Lung (tissue), 13 donors: Measurements from ENCODE around the gene RNF151. TPM values are rescaled to one million over a fixed set of nuclear protein-coding genes. Genes with fewer than 3 reads are reported as not detected.
A peak's percentile ranks its signal among the peaks of the same experiment; 100 is the strongest.

Experiments
- ATAC-seq: fragments of 200-7000 bp; cut with Tn5 transposase; one replicate; pipeline ENCODE4 v1.9.1; 2020; ENCODE audit warnings: moderate number of reproducible peaks; ENCODE audit not compliant: insufficient read depth, low FRiP score
- DNase-seq, 3 donors: peaks; one replicate each; pipeline ENCODE4 v3.0.0-alpha.2; 2013 to 2017
- H3K27ac ChIP-seq, 2 donors: one replicate each; pipeline ENCODE4 v1.5.1; 2013; ENCODE audit warnings: mild to moderate bottlenecking in 2 of 2, moderate library complexity in 2 of 2, control low read depth in 1 of 2, inconsistent platforms in 1 of 2, low read depth in 1 of 2, low read length in 1 of 2
- H3K27me3 ChIP-seq, 3 donors: one replicate each; pipeline ENCODE4 v1.5.1; 2013; ENCODE audit warnings: low read length in 2 of 3; ENCODE audit not compliant: control insufficient read depth in 3 of 3, insufficient read depth in 3 of 3
- H3K36me3 ChIP-seq, 4 donors: one replicate each; pipeline ENCODE4 v1.5.1; 2013; ENCODE audit warnings: low read length in 4 of 4, mild to moderate bottlenecking in 1 of 4, moderate library complexity in 1 of 4; ENCODE audit not compliant: control insufficient read depth in 4 of 4, insufficient read depth in 4 of 4
- H3K4me1 ChIP-seq, 5 donors: one replicate each; pipeline ENCODE4 v1.5.1; 2013; ENCODE audit warnings: low read length in 5 of 5, mild to moderate bottlenecking in 2 of 5, moderate library complexity in 1 of 5; ENCODE audit not compliant: control insufficient read depth in 5 of 5, insufficient read depth in 5 of 5
- H3K4me3 ChIP-seq: one replicate; pipeline ENCODE4 v1.5.1; 2013; ENCODE audit warnings: mild to moderate bottlenecking, control low read depth, moderate library complexity
- H3K9ac ChIP-seq, 2 donors: one replicate each; pipeline ENCODE4 v1.5.1; 2013; ENCODE audit warnings: low read length in 2 of 2, control low read depth in 1 of 2; ENCODE audit not compliant: insufficient read depth in 1 of 2
- H3K9me3 ChIP-seq, 4 donors: one replicate each; pipeline ENCODE4 v1.5.1; 2013; ENCODE audit warnings: low read length in 3 of 4, mild to moderate bottlenecking in 1 of 4, moderate library complexity in 1 of 4; ENCODE audit not compliant: control insufficient read depth in 4 of 4, insufficient read depth in 3 of 4
- whole genome bisulfite sequencing, 2 donors: extraction: QIAGEN DNeasy Blood & Tissue Kit; methylation state at CpG; one replicate each; pipeline ENCODE4 v1.1.7; 2013; 5-methylcytosine and 5-hydroxymethylcytosine counted together
- polyA plus RNA-seq, 2 donors: library from polyadenylated mRNA; stranded (reverse); fragments of 200-250 nt; gene quantifications; one replicate each; pipeline ENCODE4 v1.2.1, GENCODE V29; 2013
- small RNA-seq: library from RNA; depleted of rRNA; stranded (forward); fragments of <200 nt; gene quantifications from one replicate; pipeline ENCODE3, GENCODE V24; 2014; ENCODE audit warnings: low replicate concordance
- total RNA-seq, 2 donors: library from RNA; depleted of rRNA in 1 of 2; stranded (reverse); fragments of >200 nt in 1 of 2; gene quantifications; one replicate each; pipeline ENCODE4 v1.2.1, GENCODE V29; 2014 to 2021
- TF ChIP-seq, protein P1 (sequence below): IDR thresholded peaks from 2 replicates; pipeline ENCODE4 v1.5.1; 2012; ENCODE audit warnings: mild to moderate bottlenecking; ENCODE audit errors: control extremely low read depth, extremely low read depth
- donor health status: control.
- donor health status: control.
- donor health status: Bipolar disorder and iron deficiency.
- donor health status: healthy.
- donor health status: DM: yes; HTN: yes; CAD: no.

Gene RNF151
- total and polyA plus RNA-seq, 4 donors = 0.15 TPM; not detected in 3

DNA sequence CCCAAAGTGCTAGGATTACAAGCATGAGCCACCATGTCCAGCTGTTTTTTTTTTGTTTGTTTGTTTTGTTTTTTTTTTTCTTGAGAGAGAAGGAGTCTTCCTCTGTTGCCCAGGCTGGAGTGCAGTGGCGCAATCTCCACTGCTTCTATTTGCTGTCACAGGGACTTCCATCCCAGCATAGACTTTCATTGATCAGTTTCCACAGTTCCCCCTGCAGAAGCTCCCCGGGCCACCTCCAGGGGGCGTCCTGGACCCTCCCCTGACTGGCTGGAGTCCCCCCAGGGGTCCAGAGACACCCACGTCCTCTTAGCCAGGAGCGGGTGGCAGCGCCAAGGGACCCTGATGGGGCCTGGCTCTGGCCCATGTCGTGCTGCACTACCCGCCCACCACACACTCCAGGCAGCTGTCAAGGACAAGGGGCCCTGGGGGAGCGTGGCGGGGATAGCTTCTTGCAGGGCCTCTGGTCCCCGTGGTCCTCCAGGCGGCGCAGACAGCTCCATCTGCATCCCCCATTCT, 49.8 kb downstream of the RNF151 start:
- Histone ChIP-seq H3K4me1 (peaks cover 0 to 11% (median 0%) of the 10 kb centered on the region in 5 donors), H3K36me3 (no peaks in the 10 kb centered on the region), H3K27ac (no peak overlapping the region), H3K4me3 (no peak overlapping the region), H3K9me3 (no peaks in the 10 kb centered on the region), H3K27me3 (peaks cover 4 to 7% (median 4%) of the 10 kb centered on the region in 3 donors), H3K9ac (no peak overlapping the region)
- peak; percentile 47 to 64 (median 55) for DNase-seq
- WGBS, 2 donors = 46 to 47% methylated on average over 13 of the region's 13 CpGs
- ATAC-seq = no peak
- TF ChIP-seq, protein P1, sequence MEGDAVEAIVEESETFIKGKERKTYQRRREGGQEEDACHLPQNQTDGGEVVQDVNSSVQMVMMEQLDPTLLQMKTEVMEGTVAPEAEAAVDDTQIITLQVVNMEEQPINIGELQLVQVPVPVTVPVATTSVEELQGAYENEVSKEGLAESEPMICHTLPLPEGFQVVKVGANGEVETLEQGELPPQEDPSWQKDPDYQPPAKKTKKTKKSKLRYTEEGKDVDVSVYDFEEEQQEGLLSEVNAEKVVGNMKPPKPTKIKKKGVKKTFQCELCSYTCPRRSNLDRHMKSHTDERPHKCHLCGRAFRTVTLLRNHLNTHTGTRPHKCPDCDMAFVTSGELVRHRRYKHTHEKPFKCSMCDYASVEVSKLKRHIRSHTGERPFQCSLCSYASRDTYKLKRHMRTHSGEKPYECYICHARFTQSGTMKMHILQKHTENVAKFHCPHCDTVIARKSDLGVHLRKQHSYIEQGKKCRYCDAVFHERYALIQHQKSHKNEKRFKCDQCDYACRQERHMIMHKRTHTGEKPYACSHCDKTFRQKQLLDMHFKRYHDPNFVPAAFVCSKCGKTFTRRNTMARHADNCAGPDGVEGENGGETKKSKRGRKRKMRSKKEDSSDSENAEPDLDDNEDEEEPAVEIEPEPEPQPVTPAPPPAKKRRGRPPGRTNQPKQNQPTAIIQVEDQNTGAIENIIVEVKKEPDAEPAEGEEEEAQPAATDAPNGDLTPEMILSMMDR = peak; percentile 4

Small RNAs within 50 kb of the gene (small RNA-seq; reads per million reads assigned to genes)
- gene AC005363.2 (0.10 reads per million), gene RN7SL219P (not detected), gene SNORA10 (not detected), gene SNORA64 (not detected)

Other genes with a start within 250 kb of the RNF151 start
- gene NME3, start 195.3 kb upstream of the RNF151 start, total RNA-seq = 10 to 100 TPM; 25.1 to 66.1 TPM
- 100 to 1,000 TPM in 1 of 2 donors, 10 to 100 TPM in 1; 67.6 to 197 TPM for gene NME3, start 195.3 kb upstream of the RNF151 start, polyA plus RNA-seq
- 10 to 100 TPM; 10.0 to 30.2 TPM for gene EME2, start 194.0 kb upstream of the RNF151 start, total RNA-seq
- 1 to 10 TPM; 8.6 to 9.5 TPM for gene EME2, start 194.0 kb upstream of the RNF151 start, polyA plus RNA-seq
- 10 to 100 TPM; 40.1 to 90.7 TPM for gene MRPS34, start 193.7 kb upstream of the RNF151 start, total RNA-seq
- 100 to 1,000 TPM; 110 TPM for gene MRPS34, start 193.7 kb upstream of the RNF151 start, polyA plus RNA-seq
- gene SPSB3, start 184.3 kb upstream of the RNF151 start, total RNA-seq = 10 to 100 TPM; 39.8 to 55.3 TPM
- gene SPSB3, start 184.3 kb upstream of the RNF151 start, polyA plus RNA-seq = 10 to 100 TPM; 46.5 to 76.1 TPM
- 10 to 100 TPM; 38.9 to 64.2 TPM for gene NUBP2, start 183.9 kb upstream of the RNF151 start, total RNA-seq
- 10 to 100 TPM; 67.1 to 70.2 TPM for gene NUBP2, start 183.9 kb upstream of the RNF151 start, polyA plus RNA-seq
- gene IGFALS, start 173.2 kb upstream of the RNF151 start, total RNA-seq = 1 to 10 TPM; 1.4 to 4.4 TPM
- gene IGFALS, start 173.2 kb upstream of the RNF151 start, polyA plus RNA-seq = 1 to 10 TPM; 1.2 to 1.7 TPM
- 10 to 100 TPM; 51.2 to 69.3 TPM for gene HAGH, start 140.0 kb upstream of the RNF151 start, total RNA-seq
- gene HAGH, start 140.0 kb upstream of the RNF151 start, polyA plus RNA-seq = 10 to 100 TPM; 91.2 to 99.7 TPM
- gene FAHD1, start 139.7 kb upstream of the RNF151 start, total RNA-seq = 10 to 100 TPM; 24.5 to 26.8 TPM
- 10 to 100 TPM; 17.2 to 32.1 TPM for gene FAHD1, start 139.7 kb upstream of the RNF151 start, polyA plus RNA-seq
- under 1 TPM in 1 of 2 donors, not detected in 1; 0.21 TPM for gene MEIOB, start 94.7 kb upstream of the RNF151 start, total RNA-seq
- gene MEIOB, start 94.7 kb upstream of the RNF151 start, polyA plus RNA-seq = under 1 TPM in 1 of 2 donors, not detected in 1; 0.28 TPM
- gene HS3ST6, start 48.4 kb upstream of the RNF151 start, total RNA-seq = 1 to 10 TPM in 1 of 2 donors, under 1 TPM in 1; 0.40 to 5.9 TPM
- 1 to 10 TPM in 1 of 2 donors, under 1 TPM in 1; 0.71 to 2.1 TPM for gene HS3ST6, start 48.4 kb upstream of the RNF151 start, polyA plus RNA-seq
- 10 to 100 TPM; 11.1 to 52.1 TPM for gene MSRB1, start 23.7 kb upstream of the RNF151 start, total RNA-seq
- 100 to 1,000 TPM in 1 of 2 donors, 10 to 100 TPM in 1; 50.2 to 164 TPM for gene MSRB1, start 23.7 kb upstream of the RNF151 start, polyA plus RNA-seq
- not detected for gene RPL3L, start 12.2 kb upstream of the RNF151 start, total RNA-seq
- under 1 TPM; 0.01 to 0.04 TPM for gene RPL3L, start 12.2 kb upstream of the RNF151 start, polyA plus RNA-seq
- gene NDUFB10, start 7.3 kb upstream of the RNF151 start, total RNA-seq = 100 to 1,000 TPM; 107 to 124 TPM
- 100 to 1,000 TPM; 139 to 187 TPM for gene NDUFB10, start 7.3 kb upstream of the RNF151 start, polyA plus RNA-seq
- gene RPS2, start 2.0 kb upstream of the RNF151 start, total RNA-seq = 1,000 to 10,000 TPM; 1,331 to 2,412 TPM
- gene RPS2, start 2.0 kb upstream of the RNF151 start, polyA plus RNA-seq = 1,000 to 10,000 TPM; 3,147 to 5,214 TPM
- gene TBL3, start 5.2 kb downstream of the RNF151 start, total RNA-seq = 10 to 100 TPM; 23.9 to 35.4 TPM
- 10 to 100 TPM; 52.8 to 58.8 TPM for gene TBL3, start 5.2 kb downstream of the RNF151 start, polyA plus RNA-seq
- gene NOXO1, start 14.6 kb downstream of the RNF151 start, total RNA-seq = 1 to 10 TPM in 1 of 2 donors, under 1 TPM in 1; 0.28 to 4.5 TPM
- gene NOXO1, start 14.6 kb downstream of the RNF151 start, polyA plus RNA-seq = 1 to 10 TPM; 2.0 to 7.3 TPM
- 10 to 100 TPM in 1 of 2 donors, 1 to 10 TPM in 1; 7.4 to 32.6 TPM for gene GFER, start 17.3 kb downstream of the RNF151 start, total RNA-seq
- gene GFER, start 17.3 kb downstream of the RNF151 start, polyA plus RNA-seq = 10 to 100 TPM; 18.6 to 63.5 TPM
- gene SYNGR3, start 23.1 kb downstream of the RNF151 start, total RNA-seq = under 1 TPM; 0.40 to 0.46 TPM
- gene SYNGR3, start 23.1 kb downstream of the RNF151 start, polyA plus RNA-seq = under 1 TPM; 0.10 to 0.69 TPM
- gene ZNF598, start 43.0 kb downstream of the RNF151 start, total RNA-seq = 10 to 100 TPM; 13.9 to 49.8 TPM
- 10 to 100 TPM; 29.1 to 42.8 TPM for gene ZNF598, start 43.0 kb downstream of the RNF151 start, polyA plus RNA-seq
- 1 to 10 TPM in 1 of 2 donors, under 1 TPM in 1; 0.71 to 1.3 TPM for gene NPW, start 52.9 kb downstream of the RNF151 start, total RNA-seq
- under 1 TPM; 0.12 to 0.34 TPM for gene NPW, start 52.9 kb downstream of the RNF151 start, polyA plus RNA-seq
- gene NHERF2, start 60.0 kb downstream of the RNF151 start, total RNA-seq = 100 to 1,000 TPM; 142 to 468 TPM
- 100 to 1,000 TPM; 192 to 297 TPM for gene NHERF2, start 60.0 kb downstream of the RNF151 start, polyA plus RNA-seq
- 10 to 100 TPM; 19.3 to 37.8 TPM for gene NTHL1, start 81.0 kb downstream of the RNF151 start, total RNA-seq
- gene NTHL1, start 81.0 kb downstream of the RNF151 start, polyA plus RNA-seq = 10 to 100 TPM; 20.4 to 43.5 TPM
- gene TSC2, start 81.1 kb downstream of the RNF151 start, total RNA-seq = 100 to 1,000 TPM in 1 of 2 donors, 10 to 100 TPM in 1; 93.4 to 146 TPM
- gene TSC2, start 81.1 kb downstream of the RNF151 start, polyA plus RNA-seq = 10 to 100 TPM; 36.5 to 51.9 TPM
- 100 to 1,000 TPM in 1 of 2 donors, 10 to 100 TPM in 1; 82.9 to 128 TPM for gene PKD1, start 169.0 kb downstream of the RNF151 start, total RNA-seq
- gene PKD1, start 169.0 kb downstream of the RNF151 start, polyA plus RNA-seq = 10 to 100 TPM; 39.1 to 46.3 TPM
- under 1 TPM; 0.48 to 0.95 TPM for gene RAB26, start 181.8 kb downstream of the RNF151 start, total RNA-seq
- 1 to 10 TPM in 1 of 2 donors, under 1 TPM in 1; 0.30 to 1.0 TPM for gene RAB26, start 181.8 kb downstream of the RNF151 start, polyA plus RNA-seq
- 10 to 100 TPM; 33.4 to 74.2 TPM for gene TRAF7, start 188.9 kb downstream of the RNF151 start, total RNA-seq
- gene TRAF7, start 188.9 kb downstream of the RNF151 start, polyA plus RNA-seq = 10 to 100 TPM; 44.8 to 51.9 TPM
- under 1 TPM; 0.09 TPM for gene CASKIN1, start 229.7 kb downstream of the RNF151 start, total RNA-seq
- under 1 TPM; 0.15 to 0.35 TPM for gene CASKIN1, start 229.7 kb downstream of the RNF151 start, polyA plus RNA-seq
- 10 to 100 TPM; 17.2 to 42.6 TPM for gene MLST8, start 238.6 kb downstream of the RNF151 start, total RNA-seq
- gene MLST8, start 238.6 kb downstream of the RNF151 start, polyA plus RNA-seq = 10 to 100 TPM; 39.7 to 48.9 TPM
- gene BRICD5, start 244.0 kb downstream of the RNF151 start, total RNA-seq = 1 to 10 TPM; 2.1 to 9.2 TPM
- 10 to 100 TPM in 1 of 2 donors, 1 to 10 TPM in 1; 9.4 to 13.5 TPM for gene BRICD5, start 244.0 kb downstream of the RNF151 start, polyA plus RNA-seq
- gene PGP, start 248.0 kb downstream of the RNF151 start, total RNA-seq = 10 to 100 TPM in 1 of 2 donors, 1 to 10 TPM in 1; 3.8 to 20.9 TPM
- 10 to 100 TPM; 12.5 to 14.9 TPM for gene PGP, start 248.0 kb downstream of the RNF151 start, polyA plus RNA-seq